Breast epithelium (tissue), 3 donors: Measurements from ENCODE around the gene PILRB.
"Not testable (repeated sequence)": the region's sequence is repeated elsewhere in the genome, so short reads cannot be mapped to it uniquely, and the experiment has no call there.

Experiments used
- POLR2A ChIP-seq: fragments of 450-650 bp; IDR thresholded peaks from one replicate; pipeline ENCODE4 v1.6.1; 2016; ENCODE audit warnings: antibody characterized with exemption, mild to moderate bottlenecking, moderate library complexity
- POLR2AphosphoS5 ChIP-seq, 3 donors: sonication (generic); formaldehyde crosslinking; IDR thresholded peaks; one replicate each; pipeline ENCODE4 v1.6.1; 2017; ENCODE audit warnings: antibody characterized with exemption in 3 of 3
- TF ChIP-seq, protein P1 (sequence below), 3 donors: fragments of 450-650 bp; IDR thresholded peaks; one replicate each; pipeline ENCODE4 v1.5.1; 2016 to 2017; ENCODE audit warnings: antibody characterized with exemption in 3 of 3, mild to moderate bottlenecking in 3 of 3, moderate library complexity in 3 of 3

DNA sequence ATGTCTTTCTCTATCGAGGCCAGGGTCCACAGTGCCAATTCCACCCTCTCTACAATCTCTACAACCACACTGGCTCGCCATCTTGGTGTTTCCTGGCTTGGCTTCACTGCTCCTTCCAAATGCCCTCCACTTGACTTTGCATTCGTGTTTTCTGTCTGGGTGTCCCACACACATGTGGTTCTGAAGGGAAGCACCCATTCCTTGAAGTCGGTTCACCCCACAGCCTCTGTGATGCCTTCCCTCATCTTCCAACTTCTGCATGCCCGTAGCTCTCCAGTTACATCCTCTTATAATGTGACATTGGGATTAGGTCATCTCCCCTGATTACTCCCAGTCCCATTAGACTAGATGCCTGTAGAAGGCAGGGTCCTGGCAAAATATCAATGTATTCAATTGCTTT, 39.6 kb upstream of the PILRB start:
- TF ChIP-seq, protein P1, sequence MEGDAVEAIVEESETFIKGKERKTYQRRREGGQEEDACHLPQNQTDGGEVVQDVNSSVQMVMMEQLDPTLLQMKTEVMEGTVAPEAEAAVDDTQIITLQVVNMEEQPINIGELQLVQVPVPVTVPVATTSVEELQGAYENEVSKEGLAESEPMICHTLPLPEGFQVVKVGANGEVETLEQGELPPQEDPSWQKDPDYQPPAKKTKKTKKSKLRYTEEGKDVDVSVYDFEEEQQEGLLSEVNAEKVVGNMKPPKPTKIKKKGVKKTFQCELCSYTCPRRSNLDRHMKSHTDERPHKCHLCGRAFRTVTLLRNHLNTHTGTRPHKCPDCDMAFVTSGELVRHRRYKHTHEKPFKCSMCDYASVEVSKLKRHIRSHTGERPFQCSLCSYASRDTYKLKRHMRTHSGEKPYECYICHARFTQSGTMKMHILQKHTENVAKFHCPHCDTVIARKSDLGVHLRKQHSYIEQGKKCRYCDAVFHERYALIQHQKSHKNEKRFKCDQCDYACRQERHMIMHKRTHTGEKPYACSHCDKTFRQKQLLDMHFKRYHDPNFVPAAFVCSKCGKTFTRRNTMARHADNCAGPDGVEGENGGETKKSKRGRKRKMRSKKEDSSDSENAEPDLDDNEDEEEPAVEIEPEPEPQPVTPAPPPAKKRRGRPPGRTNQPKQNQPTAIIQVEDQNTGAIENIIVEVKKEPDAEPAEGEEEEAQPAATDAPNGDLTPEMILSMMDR (IDR thresholded peaks at IDR 0.05), result not testable (repeated sequence)
- not testable (repeated sequence) for TF ChIP-seq POLR2A; POLR2AphosphoS5 (IDR thresholded peaks at IDR 0.05)
